GM12892 (cell line): ENCODE results near the gene BEX4.

Experiments
- POLR2A ChIP-seq: IDR thresholded peaks from 2 replicates; pipeline ENCODE4 v1.6.1; 2011; ENCODE audit warnings: low read depth, low read length, control low read depth
- TAF1 ChIP-seq: IDR thresholded peaks from 2 replicates; pipeline ENCODE4 v1.6.1; 2011; ENCODE audit warnings: low read depth, mild to moderate bottlenecking, control low read depth, low read length, borderline replicate concordance

DNA sequence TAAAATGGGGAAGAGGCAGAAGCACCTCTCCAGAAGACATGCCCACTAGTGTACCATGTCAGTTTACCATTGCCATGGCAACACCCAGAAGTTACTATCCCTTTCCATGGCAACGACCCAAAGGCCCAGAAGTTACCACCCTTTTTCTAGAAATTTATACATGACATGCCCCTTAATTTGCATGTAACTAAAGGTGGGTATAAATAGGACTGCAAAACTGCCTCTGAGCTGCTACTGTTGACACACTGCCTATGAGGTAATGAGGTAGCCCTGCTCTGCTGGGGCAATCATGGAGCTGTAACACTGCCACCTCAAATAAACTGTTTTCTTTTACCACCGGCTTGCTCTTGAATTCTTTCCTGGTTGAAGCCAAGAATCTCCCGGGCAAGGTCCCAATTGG is 13.9 kb upstream of the BEX4 start:
- TF ChIP-seq TAF1, result no peak
- TF ChIP-seq POLR2A, result no peak
